K562 treated with DMSO at 1 percent for 12 hours (cell line): ENCODE measurements around the gene CASP3. TPM values are rescaled to one million over a fixed set of nuclear protein-coding genes. Genes with fewer than 3 reads are reported as not detected.

Experiments used
- total RNA-seq: library from RNA; unstranded; fragments of 300-600 nt; gene quantifications from 2 replicates; pipeline ENCODE4 v1.2.3, GENCODE V29; 2022; ENCODE audit not compliant: insufficient read depth

CASP3 gene
- 16.8 and 31.9 TPM in 2 replicates for total RNA-seq

GRCh38 chr4:184649026-184649970 lies at the start of gene CASP3, which contains the start of gene PRIMPOL:
TSS of gene CASP3 (minus strand) at chr4:184649447. CDS start at chr4:184638453, 10,994 bp downstream.
TSS of gene PRIMPOL (plus strand) at chr4:184649738. CDS start at chr4:184657141, 7,403 bp downstream.

Other genes starting within 250 kb of the CASP3 start
- 9.7 and 21.6 TPM in 2 replicates for gene IRF2, start 174.9 kb downstream of the CASP3 start, total RNA-seq
- 22.0 and 29.6 TPM in 2 replicates for gene PRIMPOL, start 291 bp upstream of the CASP3 start, total RNA-seq
- gene CENPU, start 84.6 kb upstream of the CASP3 start, total RNA-seq: 43.5 and 86.1 TPM in 2 replicates
- 19.3 and 46.8 TPM in 2 replicates for gene ACSL1, start 176.5 kb upstream of the CASP3 start, total RNA-seq